HG03095 (cell line): ENCODE results near the gene NDUFS3.
A peak's percentile ranks its signal among the peaks of the same experiment; 100 is the strongest.
"Not testable (repeated sequence)": the region's sequence is repeated elsewhere in the genome, so short reads cannot be mapped to it uniquely, and the experiment has no call there.

Experiments used
- ATAC-seq: cut with Tn5 transposase; IDR thresholded peaks from one replicate; pipeline ENCODE4 v1.9.1; 2021; ENCODE audit warnings: moderate library complexity; ENCODE audit not compliant: unreplicated experiment

NDUFS3 gene

GRCh38 chr11:47558695-47559094 is 20.2 kb upstream of the NDUFS3 start:
- ATAC-seq: no peak

DNA sequence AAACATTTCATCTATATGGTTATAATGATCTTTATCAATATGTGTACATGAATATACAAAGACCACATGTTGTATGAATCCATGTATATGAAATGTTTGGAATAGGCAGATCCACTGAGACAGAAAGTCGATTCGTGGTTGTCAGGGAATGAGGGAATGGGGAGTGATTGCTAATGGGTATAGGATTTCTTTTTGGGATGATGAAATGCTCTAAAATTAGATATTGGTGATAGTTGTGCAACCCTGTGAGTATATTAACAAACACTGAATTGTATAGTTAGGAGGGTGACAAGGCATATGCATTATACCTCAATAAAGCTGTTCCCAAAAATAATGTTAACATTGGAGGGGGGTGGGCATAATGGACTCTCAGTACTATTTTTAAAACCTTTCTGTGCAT is 18.4 kb upstream of the NDUFS3 start:
- ATAC-seq: no peak

DNA sequence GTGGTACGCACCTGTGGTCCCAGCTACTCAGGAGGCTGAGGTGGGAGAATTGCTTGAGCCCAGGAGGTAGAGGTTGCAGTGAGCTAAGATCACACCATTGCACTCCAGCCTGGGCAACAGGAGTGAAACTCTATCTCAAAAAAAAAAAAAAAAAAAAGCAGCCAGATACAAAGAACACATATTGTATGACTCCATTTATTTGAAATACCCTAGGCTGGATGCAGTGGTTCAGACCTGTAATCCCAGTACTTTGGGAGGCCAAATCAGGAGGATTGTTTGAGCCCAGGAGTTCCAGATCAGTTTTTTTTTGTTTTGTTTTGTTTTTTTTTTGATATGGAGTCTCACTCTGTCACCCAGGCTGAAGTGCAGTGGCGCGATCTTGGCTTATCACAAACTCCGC is 16.5 kb upstream of the NDUFS3 start:
- ATAC-seq: not testable (repeated sequence)

- not testable (repeated sequence) for ATAC-seq
These were observed 14.5 kb upstream of the NDUFS3 start for GRCh38 chr11:47564366-47564765.

DNA sequence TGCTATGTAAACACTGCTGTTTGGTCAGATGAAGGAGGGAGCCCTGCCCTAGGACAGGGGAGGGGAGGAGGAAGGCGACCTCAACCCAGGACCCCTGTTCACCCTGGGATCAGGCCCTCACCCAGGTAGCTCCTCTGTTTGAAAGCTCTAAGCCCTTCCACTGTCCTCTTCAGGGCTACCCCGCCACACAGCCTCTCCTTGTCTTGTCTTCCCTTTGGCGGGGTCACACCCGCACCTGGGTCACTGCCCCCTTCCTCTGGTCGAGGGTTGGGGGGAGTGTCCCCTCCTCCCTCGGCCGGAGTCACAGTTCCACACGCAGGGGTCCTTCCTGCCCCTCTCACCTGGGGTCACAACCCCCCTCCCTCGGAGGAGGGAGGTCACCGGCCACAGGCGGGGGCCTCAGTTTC is 13.9 kb upstream of the NDUFS3 start:
- ATAC-seq: no peak

- ATAC-seq: peak; percentile 88
These were observed 13.3 kb upstream of the NDUFS3 start, which contains the start of gene PTPMT1 for GRCh38 chr11:47565340-47566148. TSS of gene PTPMT1 (plus strand) at chr11:47565599. CDS start at chr11:47565623, 24 bp downstream.

DNA sequence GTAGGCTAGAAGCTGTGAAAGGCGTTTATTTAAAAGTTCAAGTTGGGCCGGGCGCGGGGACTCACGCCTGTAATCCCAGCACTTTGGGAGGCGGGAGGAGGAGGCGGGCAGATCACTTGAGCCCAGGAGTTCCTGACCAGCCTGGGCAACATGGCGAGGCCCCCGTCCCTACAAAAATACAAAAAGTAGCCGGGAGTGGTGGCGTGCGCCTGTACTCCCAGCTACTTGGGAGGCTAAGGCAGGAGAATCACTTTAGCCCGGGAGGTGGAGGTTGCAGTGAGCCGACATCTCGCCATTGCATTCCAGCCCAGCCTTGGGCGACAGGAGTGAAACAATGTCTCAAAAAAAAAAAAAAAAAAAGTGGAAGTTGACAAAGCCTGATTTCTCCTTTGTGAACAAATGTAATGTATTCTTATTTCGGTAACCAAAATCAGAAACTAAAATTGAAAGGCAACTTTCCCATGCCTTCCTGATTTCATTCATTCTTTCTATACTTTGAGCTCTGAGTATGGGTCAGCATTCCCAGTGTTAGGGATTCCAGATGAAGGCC is 12.7 kb upstream of the NDUFS3 start:
- ATAC-seq: no peak

- ATAC-seq: no peak
These were observed 9.2 kb upstream of the NDUFS3 start for GRCh38 chr11:47569646-47570045.

- no peak for ATAC-seq
These were observed 8.1 kb upstream of the NDUFS3 start for GRCh38 chr11:47570651-47571356.

DNA sequence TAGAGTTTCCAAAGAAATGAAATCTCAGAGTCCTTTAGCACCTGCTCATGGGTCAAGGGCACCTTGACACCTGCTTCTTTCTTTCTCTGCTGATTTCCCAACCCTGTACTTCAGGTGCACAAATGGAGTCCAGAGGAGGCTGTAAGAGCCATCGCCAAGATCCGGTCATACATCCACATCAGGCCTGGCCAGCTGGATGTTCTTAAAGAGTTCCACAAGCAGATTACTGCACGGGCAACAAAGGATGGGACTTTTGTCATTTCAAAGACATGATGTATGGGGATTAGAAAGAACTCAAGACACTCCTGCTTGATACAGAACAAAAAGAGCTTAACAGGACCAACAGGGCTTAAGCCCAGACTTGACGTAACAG is 7.5 kb upstream of the NDUFS3 start:
- no peak for ATAC-seq

- ATAC-seq: no peak
These were observed 7.0 kb upstream of the NDUFS3 start for GRCh38 chr11:47571895-47572294.

DNA sequence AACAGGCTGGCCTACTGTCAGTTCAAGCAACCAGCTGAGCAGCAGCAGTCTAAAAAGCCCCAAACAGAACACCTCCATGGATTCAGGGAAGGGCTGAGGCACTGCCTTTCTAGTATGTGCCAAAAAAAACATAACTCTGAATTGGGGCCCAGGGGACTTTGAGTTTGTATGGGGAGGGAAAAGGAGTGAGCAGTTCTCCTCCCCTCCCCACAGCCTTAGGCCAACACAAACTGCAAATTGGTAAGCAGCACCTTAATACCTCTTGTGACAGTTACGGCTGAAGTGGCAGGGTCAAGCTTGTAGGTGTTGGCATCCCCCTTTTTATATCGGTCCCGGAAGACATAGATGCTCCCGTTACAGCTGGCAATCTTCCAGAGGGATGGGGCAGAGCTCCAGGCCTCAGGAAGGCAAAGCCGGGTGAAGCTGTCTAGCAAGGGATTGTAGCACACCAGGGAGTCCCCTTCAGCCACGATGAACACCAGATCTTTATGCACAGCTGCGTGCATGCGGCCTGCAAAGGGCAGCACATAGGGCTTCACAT is 6.1 kb upstream of the NDUFS3 start:
- ATAC-seq: no peak

GRCh38 chr11:47573321-47573720 is 5.6 kb upstream of the NDUFS3 start:
- ATAC-seq: no peak

DNA sequence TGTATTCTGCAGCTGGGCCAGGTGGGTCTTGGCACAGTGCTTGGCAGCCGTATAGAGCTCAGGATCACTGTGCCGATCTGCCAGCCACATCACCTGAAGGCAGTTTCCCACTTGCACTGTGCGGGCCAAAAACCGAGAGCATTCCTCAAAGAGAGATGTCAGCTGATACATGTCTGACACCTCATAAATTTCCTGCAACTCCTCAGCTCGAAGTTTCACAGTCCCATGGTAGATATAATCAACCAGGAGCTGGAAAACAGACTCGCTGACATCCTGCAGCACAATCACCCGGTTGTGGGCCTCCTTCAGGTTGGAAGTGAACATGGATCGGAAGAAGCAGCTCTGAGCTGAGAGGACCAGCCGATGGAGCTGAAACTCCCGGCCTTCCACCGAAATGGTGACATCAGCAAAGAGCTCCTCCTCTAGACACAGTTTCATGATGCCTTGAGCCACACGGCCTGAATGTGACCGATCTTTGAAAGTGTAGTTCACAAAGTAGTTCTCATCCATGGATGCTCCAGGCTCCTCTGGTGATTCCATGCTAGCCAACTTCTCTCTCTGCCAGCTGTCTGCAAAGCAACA is 1.3 kb upstream of the NDUFS3 start:
- no peak for ATAC-seq

DNA sequence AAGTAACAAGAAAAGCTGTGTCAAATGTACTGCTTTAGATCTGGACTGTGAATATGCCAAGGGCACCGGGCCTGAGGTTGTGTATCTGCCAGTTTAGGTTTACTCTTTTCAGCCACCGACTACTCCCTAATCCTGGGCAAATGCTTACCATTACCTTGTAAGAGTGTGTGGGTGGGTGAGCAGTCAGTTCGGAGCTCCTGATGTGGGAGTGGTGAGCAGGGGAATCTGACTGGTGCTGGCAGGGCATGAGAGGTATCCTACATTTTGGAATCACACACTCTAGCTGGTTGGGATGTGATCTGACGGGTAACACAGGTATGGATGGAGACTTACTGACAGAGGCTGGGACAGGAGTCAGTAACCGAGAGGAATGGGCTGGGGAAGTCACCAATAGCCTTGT is 5.0 kb downstream of the NDUFS3 start:
- no peak for ATAC-seq

DNA sequence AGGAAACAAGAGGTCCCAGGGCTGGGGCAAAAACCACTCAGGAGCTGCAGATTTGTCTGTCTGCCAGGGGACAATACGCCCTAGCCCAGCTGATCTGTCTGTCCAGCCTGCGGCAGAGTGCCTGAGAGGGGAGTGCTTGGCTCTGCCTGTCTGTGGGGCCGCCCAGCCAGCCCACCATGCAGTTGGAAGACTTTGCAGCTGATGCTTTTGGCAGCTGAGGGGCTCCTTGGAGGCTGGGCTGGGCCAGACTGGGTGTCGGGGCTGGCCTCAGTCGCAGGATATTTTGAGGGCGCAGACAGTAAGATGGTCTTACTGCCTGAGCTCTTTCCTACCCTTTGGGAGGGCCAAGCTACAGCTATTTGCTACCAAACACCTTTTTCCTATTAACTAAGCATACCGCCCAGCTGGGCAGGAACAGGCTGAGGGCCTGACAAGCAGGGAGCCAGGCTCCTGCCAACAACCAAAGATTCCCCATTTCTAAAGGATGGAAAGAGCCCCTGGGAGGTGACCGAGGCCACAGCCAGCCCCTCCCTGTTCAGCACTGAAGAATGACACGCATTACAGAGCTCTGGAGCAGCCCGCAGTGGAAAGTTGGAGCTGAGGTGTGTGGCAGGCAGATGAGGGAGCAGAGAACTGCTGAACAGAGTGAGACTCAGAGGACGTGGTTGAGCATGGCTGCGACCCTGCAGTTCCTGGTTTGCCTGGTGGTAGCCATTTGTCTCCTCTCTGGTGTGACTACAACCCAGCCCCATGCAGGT is 7.4 kb downstream of the NDUFS3 start, which contains the start of gene FAM180B:
FAM180B (plus strand) TSS at position 581 of the 758 bp plus-strand sequence; CDS start at position 672, 91 bp downstream.
- ATAC-seq: no peak

DNA sequence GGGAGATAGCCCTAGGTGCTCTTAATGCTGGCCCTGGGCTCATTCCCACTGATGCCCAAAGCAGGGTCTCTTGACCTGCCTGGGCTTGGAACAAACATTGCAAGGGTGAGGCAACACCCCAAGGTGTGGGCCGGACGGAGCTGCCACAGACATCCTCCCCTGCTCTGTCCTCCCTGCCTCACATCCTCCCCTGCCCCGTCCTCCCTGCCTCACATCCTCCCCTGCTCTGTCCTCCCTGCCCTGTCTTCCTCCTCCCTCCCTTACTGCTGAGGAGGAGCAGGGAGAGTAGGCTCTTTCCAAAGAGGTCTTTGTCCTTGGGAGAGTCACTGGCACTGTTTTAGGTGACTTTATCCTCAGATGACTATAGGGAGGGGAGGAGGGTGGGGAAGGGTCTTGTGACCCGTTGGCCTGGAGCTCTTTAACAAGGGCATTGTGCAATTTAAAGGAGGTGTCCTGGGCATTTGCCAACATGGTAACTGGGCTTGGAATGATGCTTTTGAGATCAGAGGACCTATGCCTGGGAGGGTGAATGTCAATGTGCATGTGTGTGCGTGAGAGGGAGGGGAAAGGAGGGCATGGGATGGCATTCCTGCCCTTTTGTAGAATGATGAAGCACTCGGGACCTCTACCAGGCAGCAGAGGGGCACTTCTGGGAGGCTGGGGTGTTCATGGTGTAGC is 8.3 kb downstream of the NDUFS3 start:
- no peak for ATAC-seq

DNA sequence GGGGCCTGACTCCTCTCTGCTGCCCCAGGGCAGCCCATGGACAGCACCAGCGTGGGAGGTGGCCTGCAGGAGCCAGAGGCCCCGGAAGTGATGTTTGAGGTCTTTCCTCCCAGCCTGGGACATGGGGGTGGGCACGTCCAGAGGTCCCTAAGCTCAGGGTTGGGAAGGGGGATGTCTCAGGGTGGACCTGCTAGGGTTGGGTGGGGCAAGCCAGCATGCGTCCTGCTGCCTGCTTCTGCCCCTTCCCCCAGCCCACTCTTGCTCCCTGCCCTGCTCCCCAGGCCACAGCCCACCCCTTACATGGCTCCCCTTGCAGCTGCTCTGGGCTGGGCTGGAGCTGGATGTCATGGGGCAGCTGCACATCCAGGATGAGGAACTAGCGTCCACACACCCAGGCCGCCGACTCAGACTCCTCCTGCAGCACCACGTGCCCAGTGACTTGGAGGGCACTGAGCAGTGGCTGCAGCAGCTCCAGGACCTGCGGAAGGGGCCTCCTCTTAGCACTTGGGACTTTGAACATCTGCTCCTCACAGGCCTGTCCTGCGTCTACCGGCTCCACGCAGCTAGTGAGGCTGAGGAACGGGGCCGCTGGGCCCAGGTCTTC is 9.0 kb downstream of the NDUFS3 start:
- ATAC-seq: no peak

- no peak for ATAC-seq
These were observed 10.2 kb downstream of the NDUFS3 start for GRCh38 chr11:47589118-47589517.

- no peak for ATAC-seq
These were observed 10.7 kb downstream of the NDUFS3 start for GRCh38 chr11:47589584-47589976.
